COLO829 (cell line): Measurements from ENCODE around the gene MRPL10.
A peak's percentile ranks its signal among the peaks of the same experiment; 100 is the strongest.
"Not testable (repeated sequence)": the region's sequence is repeated elsewhere in the genome, so short reads cannot be mapped to it uniquely, and the experiment has no call there.

Source experiments
- DNase-seq: peaks from one replicate; pipeline ENCODE4 v3.0.0; 2012; ENCODE audit warnings: low spot score

The MRPL10 gene

GRCh38 chr17:47789611-47790561 lies 41.5 kb downstream of the MRPL10 start:
- DNase-seq: no peak

- peak; percentile 13 for DNase-seq
These were observed 45.7 kb downstream of the MRPL10 start for GRCh38 chr17:47785538-47786123.

GRCh38 chr17:47781397-47781796 lies 49.9 kb downstream of the MRPL10 start:
- DNase-seq: no peak

- no peak for DNase-seq
These were observed 53.1 kb downstream of the MRPL10 start for GRCh38 chr17:47778184-47778635.

- DNase-seq: peak; percentile 64
These were observed 54.8 kb downstream of the MRPL10 start for GRCh38 chr17:47776330-47777197.

GRCh38 chr17:47774987-47775580 lies 56.3 kb downstream of the MRPL10 start:
- DNase-seq: no peak

- DNase-seq: no peak
These were observed 57.0 kb downstream of the MRPL10 start for GRCh38 chr17:47774331-47774730.

GRCh38 chr17:47773649-47774048 lies 57.7 kb downstream of the MRPL10 start:
- not testable (repeated sequence) for DNase-seq
